H1 (cell line): Measurements from ENCODE around the gene CDK13. TPM values are rescaled to one million over a fixed set of nuclear protein-coding genes. Genes with fewer than 3 reads are reported as not detected.

Source experiments
- CTCF ChIA-PET: fragments of 300-600 bp; sonication (Branson Sonifier 250); formaldehyde crosslinking; loops from one replicate; lab custom pipeline; 2021; ENCODE audit not compliant: partially characterized antibody; lab: Charles Lee
- POLR2A ChIA-PET: fragments of 300-600 bp; sonication (Branson Sonifier 250); formaldehyde crosslinking; loops from one replicate; lab custom pipeline; 2021; ENCODE audit warnings: inconsistent platforms; ENCODE audit not compliant: partially characterized antibody; lab: Charles Lee
- DNase-seq, 2 experiments: peaks; one replicate each; pipeline versions ENCODE4 v3.0.0 to v3.0.0-alpha.2; 2010 to 2022; ENCODE audit warnings: low spot score in 2 of 2, low read depth in 1 of 2, mixed read lengths in 1 of 2
- FAIRE-seq: peaks from 2 replicates; lab custom pipeline; 2011; peaks lifted over from hg19 to GRCh38; lab: Jason Lieb, UNC
- H2AFZ ChIP-seq: 2 replicates; pipeline ENCODE4 v1.8.1; 2012; ENCODE audit warnings: low read length, inconsistent platforms
- H2AK5ac ChIP-seq: 2 replicates; pipeline ENCODE4 v1.6.1; 2013; ENCODE audit warnings: low read depth, low read length
- H2BK120ac ChIP-seq: replicated peaks from 2 replicates; pipeline ENCODE3; 2013; ENCODE audit warnings: low read depth, low read length, inconsistent platforms
- H2BK12ac ChIP-seq: 2 replicates; pipeline ENCODE4 v1.6.1; 2013; ENCODE audit warnings: low read depth, low read length
- H2BK15ac ChIP-seq: 2 replicates; pipeline ENCODE4 v1.6.1; 2013; ENCODE audit warnings: low read length
- H2BK20ac ChIP-seq: 2 replicates; pipeline ENCODE4 v1.6.1; 2013; ENCODE audit warnings: low read length
- H2BK5ac ChIP-seq: 2 replicates; pipeline ENCODE4 v1.6.1; 2013; ENCODE audit warnings: low read depth, low read length
- H3K14ac ChIP-seq: 2 replicates; pipeline ENCODE4 v1.6.1; 2013; ENCODE audit warnings: inconsistent platforms; ENCODE audit not compliant: insufficient read length
- H3K18ac ChIP-seq: 2 replicates; pipeline ENCODE4 v1.6.1; 2013; ENCODE audit warnings: low read length; ENCODE audit errors: extremely low read depth
- H3K23ac ChIP-seq: 2 replicates; pipeline ENCODE4 v1.6.1; 2013; ENCODE audit warnings: inconsistent platforms; ENCODE audit not compliant: insufficient read length
- H3K23me2 ChIP-seq: 2 replicates; pipeline ENCODE4 v1.6.1; 2013; ENCODE audit warnings: low read depth, low read length
- H3K27ac ChIP-seq: 2 replicates; pipeline ENCODE4 v1.6.1; 2011; ENCODE audit warnings: low read depth, low read length, inconsistent platforms
- H3K27me3 ChIP-seq, 4 experiments: replicated peaks in 1 of 4; 1 replicate in 1 of 4; 2 replicates in 3 of 4; pipeline versions ENCODE4 v1.6.1 to v1.8.1; 2011 to 2013; ENCODE audit warnings: low read length in 3 of 4, mild to moderate bottlenecking in 3 of 4, inconsistent platforms in 2 of 4, mixed read lengths in 2 of 4, moderate library complexity in 1 of 4; ENCODE audit not compliant: control insufficient read depth in 3 of 4, insufficient read depth in 3 of 4; ENCODE audit errors: extremely low read depth in 1 of 4
- H3K36me3 ChIP-seq, 4 experiments: 2 replicates each; pipeline versions ENCODE4 v1.6.1 to v1.8.1; 2011 to 2013; ENCODE audit warnings: mild to moderate bottlenecking in 4 of 4, low read length in 3 of 4, moderate library complexity in 2 of 4, control low read depth in 1 of 4, inconsistent platforms in 1 of 4; ENCODE audit not compliant: insufficient read depth in 4 of 4, control insufficient read depth in 2 of 4
- H3K4ac ChIP-seq: replicated peaks from 2 replicates; pipeline ENCODE3; 2013; ENCODE audit warnings: low read length, low read depth, mixed read lengths, inconsistent platforms; ENCODE audit not compliant: insufficient read length
- H3K4me1 ChIP-seq, 4 experiments: replicated peaks in 1 of 4; 1 replicate in 1 of 4; 2 replicates in 3 of 4; pipeline versions ENCODE4 v1.6.1 to v1.8.1; 2011 to 2013; ENCODE audit warnings: low read length in 3 of 4, inconsistent platforms in 2 of 4, mixed read lengths in 1 of 4; ENCODE audit not compliant: insufficient read depth in 4 of 4, control insufficient read depth in 3 of 4
- H3K4me2 ChIP-seq, 2 experiments: 2 replicates each; pipeline versions ENCODE4 v1.6.1 to v1.8.1; 2011 to 2013; ENCODE audit warnings: low read depth in 2 of 2, low read length in 2 of 2, control low read depth in 1 of 2, inconsistent platforms in 1 of 2, mild to moderate bottlenecking in 1 of 2; ENCODE audit not compliant: insufficient read depth in 1 of 2
- H3K4me3 ChIP-seq, 4 experiments: fragments of 200-600, 300-600 bp in 1 of 4; sonication (generic), shearing (Covaris generic), sonication (Bioruptor Twin) in 1 of 4; 2 replicates each; pipeline versions ENCODE4 v1.5.1 to v1.8.1; 2011 to 2016; ENCODE audit warnings: low read length in 4 of 4, low read depth in 3 of 4, control low read depth in 2 of 4, inconsistent platforms in 2 of 4, mild to moderate bottlenecking in 2 of 4, mixed read lengths in 1 of 4, moderate library complexity in 1 of 4; ENCODE audit not compliant: insufficient read depth in 2 of 4; ENCODE audit errors: extremely low read depth in 1 of 4
- H3K56ac ChIP-seq: replicated peaks from 2 replicates; pipeline ENCODE3; 2013; ENCODE audit warnings: low read depth, mild to moderate bottlenecking, mixed read lengths, low read length, inconsistent platforms; ENCODE audit not compliant: insufficient read length
- H3K79me1 ChIP-seq: 2 replicates; pipeline ENCODE4 v1.6.1; 2013; ENCODE audit warnings: low read depth, low read length, control low read depth
- H3K79me2 ChIP-seq, 2 experiments: 2 replicates each; pipeline versions ENCODE4 v1.6.1 to v1.8.1; 2012 to 2013; ENCODE audit warnings: low read length in 2 of 2, mild to moderate bottlenecking in 2 of 2, inconsistent platforms in 1 of 2; ENCODE audit not compliant: insufficient read depth in 2 of 2, control insufficient read depth in 1 of 2
- H3K9ac ChIP-seq, 4 experiments: replicated peaks in 1 of 4; 1 replicate in 1 of 4; 2 replicates in 3 of 4; pipeline versions ENCODE4 v1.6.1 to v1.8.1; 2011 to 2013; ENCODE audit warnings: low read depth in 3 of 4, low read length in 3 of 4, control low read depth in 2 of 4, mild to moderate bottlenecking in 2 of 4, moderate library complexity in 2 of 4, inconsistent platforms in 1 of 4; ENCODE audit errors: extremely low read depth in 1 of 4
- H3K9me3 ChIP-seq, 2 experiments: 2 replicates each; pipeline versions ENCODE4 v1.6.1 to v1.8.1; 2012 to 2013; ENCODE audit warnings: mild to moderate bottlenecking in 2 of 2, moderate library complexity in 2 of 2, control low read depth in 1 of 2, inconsistent platforms in 1 of 2, low read depth in 1 of 2, low read length in 1 of 2, mixed read lengths in 1 of 2; ENCODE audit not compliant: insufficient read depth in 2 of 2
- H4K20me1 ChIP-seq, 2 experiments: replicated peaks in 1 of 2; 2 replicates each; pipeline versions ENCODE3 to v1.8.1; 2011 to 2013; ENCODE audit warnings: inconsistent platforms in 2 of 2, low read length in 2 of 2, mild to moderate bottlenecking in 1 of 2; ENCODE audit not compliant: insufficient read depth in 2 of 2, control insufficient read depth in 1 of 2
- H4K5ac ChIP-seq: 2 replicates; pipeline ENCODE4 v1.6.1; 2013; ENCODE audit warnings: low read length, low read depth, mixed read lengths, inconsistent platforms; ENCODE audit not compliant: insufficient read length
- H4K8ac ChIP-seq: 2 replicates; pipeline ENCODE4 v1.8.0; 2013; ENCODE audit warnings: mild to moderate bottlenecking, moderate library complexity, low read length, inconsistent platforms; ENCODE audit not compliant: insufficient read depth; ENCODE audit errors: extremely low read depth
- H4K91ac ChIP-seq: replicated peaks from 2 replicates; pipeline ENCODE3; 2013; ENCODE audit warnings: low read length, mixed read lengths, inconsistent platforms; ENCODE audit not compliant: insufficient read length
- BACH1 ChIP-seq: IDR thresholded peaks from 2 replicates; pipeline ENCODE4 v1.6.1; 2012; ENCODE audit warnings: low read length, improper control_type of control experiment
- E2F6 ChIP-seq: IDR thresholded peaks from 2 replicates; pipeline ENCODE4 v1.6.1; 2012; ENCODE audit warnings: inconsistent platforms
- EP300 ChIP-seq, 2 experiments: IDR thresholded peaks; 1 replicate in 1 of 2; 2 replicates in 1 of 2; pipeline ENCODE4 v1.6.1; 2011 to 2012; ENCODE audit warnings: low read depth in 2 of 2, low read length in 2 of 2, mild to moderate bottlenecking in 2 of 2, borderline replicate concordance in 1 of 2, inconsistent platforms in 1 of 2, moderate library complexity in 1 of 2
- WGBS, 2 experiments: shearing (Covaris generic) in 1 of 2; methylation state at CpG; one replicate each; pipeline versions ENCODE4 v1.1.6 to v1.1.7; 2013 to 2015; ENCODE audit warnings: low lambda C conversion rate in 2 of 2, mixed read lengths in 2 of 2, inconsistent platforms in 1 of 2, low coverage in 1 of 2, missing lambda C conversion rate in 1 of 2; ENCODE audit not compliant: insufficient replicate concordance in 2 of 2, insufficient coverage in 1 of 2, insufficient read length in 1 of 2; ENCODE audit errors: extremely low coverage in 1 of 2, missing lambda C conversion rate in 1 of 2; 5-methylcytosine and 5-hydroxymethylcytosine counted together
- polyA plus RNA-seq, 7 experiments: library from polyadenylated mRNA; depleted of rRNA in 3 of 7; stranded (reverse) in 5 of 7; unstranded in 2 of 7; fragments of >200 nt in 5 of 7; fragments of 200-250 nt in 2 of 7; gene quantifications; 1 replicate in 5 of 7; 2 replicates in 1 of 7; 4 replicates in 1 of 7; pipeline versions ENCODE4 v1.2.1 to v1.2.3, GENCODE V29; 2011 to 2013; ENCODE audit warnings: missing spikeins in 2 of 7, mixed read lengths in 2 of 7
- total RNA-seq: library from RNA; stranded (reverse); fragmentation: NEBNext Ultra II Directional; extraction: Animal tissue kit (Norgen Biotek cat#: 25700); gene quantifications from 2 replicates; pipeline ENCODE4 v1.2.1, GENCODE V29; 2021

CDK13 gene
- total and polyA plus RNA-seq, 2 of the 8 experiments (the other 6 are each of a cell fraction or from before 2014, with no cell fraction given), result 22.6 to 49.5 TPM

DNA sequence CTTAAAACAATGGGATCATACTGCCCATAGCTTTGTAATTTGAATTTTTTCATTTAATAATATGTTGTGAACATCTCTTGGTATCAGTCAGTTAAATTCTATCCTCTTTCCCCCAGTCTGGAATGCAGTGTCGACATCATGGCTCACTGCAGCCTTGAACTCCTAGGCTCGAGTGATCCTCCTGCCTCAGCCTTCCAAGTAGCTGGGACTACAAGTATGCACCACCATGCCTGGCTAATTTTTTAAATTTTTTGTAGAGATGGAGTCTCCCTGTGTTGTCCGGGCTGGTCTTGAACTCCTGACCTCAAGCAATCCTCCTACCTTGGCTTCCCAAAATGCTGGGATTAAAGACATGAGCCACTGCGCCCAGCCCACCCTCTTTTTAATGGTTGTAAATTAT, 149.8 kb downstream of the CDK13 start:
- no peak overlapping the region for H3K14ac ChIP-seq
- CTCF ChIA-PET, result no interaction called here
- H4K91ac ChIP-seq, result no peak overlapping the region
- H2AK5ac ChIP-seq, result no peak overlapping the region
- no peak overlapping the region for H3K4ac ChIP-seq
- H3K4me1 ChIP-seq, result peaks cover 0 to 4% (median 2%) of the 10 kb centered on the region in 4 experiments; a peak in 4 of 7 replicates
- H3K4me3 ChIP-seq, result no peak overlapping the region
- no peak overlapping the region for H2BK120ac ChIP-seq
- H3K36me3 ChIP-seq, result peaks cover 0 to 7% (median 0%) of the 10 kb centered on the region in 4 experiments; a peak in 3 of 8 replicates
- H3K9me3 ChIP-seq, result no peaks in the 10 kb centered on the region
- H3K56ac ChIP-seq, result no peak overlapping the region
- TF ChIP-seq E2F6 (no peak), EP300 (IDR thresholded peaks at IDR 0.05; ENCODE audit: borderline replicate concordance in 1 of 2, low read depth in 2 of 2, low read length in 2 of 2) (no peak), BACH1 (no peak)
- 90% methylated on average over 4 of the region's 4 CpGs; no CpG with 5 or more reads in 1 of the 2 experiments for WGBS, 2 experiments
- no peak overlapping the region for H3K4me2 ChIP-seq
- no peak overlapping the region for H2BK20ac ChIP-seq
- H3K27ac ChIP-seq, result no peak overlapping the region
- no peaks in the 10 kb centered on the region for H3K79me2 ChIP-seq
- FAIRE-seq (no peak), DNase-seq (no peak)
- H3K79me1 ChIP-seq, result no peaks in the 10 kb centered on the region
- H2AFZ ChIP-seq, result no peak overlapping the region
- no peak overlapping the region for H2BK15ac ChIP-seq
- H4K8ac ChIP-seq, result no peak overlapping the region
- no peaks in the 10 kb centered on the region for H3K23me2 ChIP-seq
- H3K23ac ChIP-seq, result no peak overlapping the region
- POLR2A ChIA-PET, result no interaction called here
- H3K9ac ChIP-seq, result no peak overlapping the region
- H2BK5ac ChIP-seq, result no peak overlapping the region
- no peaks in the 10 kb centered on the region for H4K20me1 ChIP-seq
- no peak overlapping the region for H2BK12ac ChIP-seq
- H3K18ac ChIP-seq, result no peak overlapping the region
- H3K27me3 ChIP-seq, result no peaks in the 10 kb centered on the region
- no peak overlapping the region for H4K5ac ChIP-seq
